HG03039 (cell line): ENCODE measurements around the gene OR6B1.
"Not testable (repeated sequence)": the region's sequence is repeated elsewhere in the genome, so short reads cannot be mapped to it uniquely, and the experiment has no call there.

Experiments
- ATAC-seq: cut with Tn5 transposase; IDR thresholded peaks from one replicate; pipeline ENCODE4 v1.9.1; 2021; ENCODE audit warnings: mild to moderate bottlenecking, moderate library complexity; ENCODE audit not compliant: unreplicated experiment

Gene OR6B1

GRCh38 chr7:144004703-144005102 is 4.6 kb downstream of the OR6B1 start:
- ATAC-seq, result no peak

GRCh38 chr7:144006029-144006691 is 6.0 kb downstream of the OR6B1 start:
- no peak for ATAC-seq

GRCh38 chr7:144006692-144007042 is 6.5 kb downstream of the OR6B1 start:
- ATAC-seq, result no peak

GRCh38 chr7:144009361-144009760 is 9.2 kb downstream of the OR6B1 start:
- ATAC-seq, result no peak

DNA sequence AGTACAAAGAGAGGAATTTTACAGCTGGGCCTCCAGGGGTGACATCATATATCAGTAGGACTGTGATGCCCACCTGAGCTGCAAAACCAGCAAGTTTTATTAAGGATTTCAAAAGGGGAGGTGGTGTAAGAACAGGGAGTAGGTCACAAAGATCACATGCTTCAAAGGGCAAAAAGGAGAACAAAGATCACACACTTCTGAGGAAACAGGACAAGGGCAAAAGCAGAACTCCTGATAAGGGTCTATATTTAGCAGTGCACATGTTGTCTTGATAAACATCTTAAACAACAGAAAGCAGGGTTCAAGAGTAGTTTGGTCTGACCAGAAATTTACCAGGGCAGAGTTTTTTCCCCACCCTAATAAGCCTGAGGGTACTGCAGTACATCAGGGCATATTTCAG is 9.9 kb downstream of the OR6B1 start:
- ATAC-seq, result not testable (repeated sequence)

GRCh38 chr7:144010821-144011220 is 10.7 kb downstream of the OR6B1 start:
- not testable (repeated sequence) for ATAC-seq

DNA sequence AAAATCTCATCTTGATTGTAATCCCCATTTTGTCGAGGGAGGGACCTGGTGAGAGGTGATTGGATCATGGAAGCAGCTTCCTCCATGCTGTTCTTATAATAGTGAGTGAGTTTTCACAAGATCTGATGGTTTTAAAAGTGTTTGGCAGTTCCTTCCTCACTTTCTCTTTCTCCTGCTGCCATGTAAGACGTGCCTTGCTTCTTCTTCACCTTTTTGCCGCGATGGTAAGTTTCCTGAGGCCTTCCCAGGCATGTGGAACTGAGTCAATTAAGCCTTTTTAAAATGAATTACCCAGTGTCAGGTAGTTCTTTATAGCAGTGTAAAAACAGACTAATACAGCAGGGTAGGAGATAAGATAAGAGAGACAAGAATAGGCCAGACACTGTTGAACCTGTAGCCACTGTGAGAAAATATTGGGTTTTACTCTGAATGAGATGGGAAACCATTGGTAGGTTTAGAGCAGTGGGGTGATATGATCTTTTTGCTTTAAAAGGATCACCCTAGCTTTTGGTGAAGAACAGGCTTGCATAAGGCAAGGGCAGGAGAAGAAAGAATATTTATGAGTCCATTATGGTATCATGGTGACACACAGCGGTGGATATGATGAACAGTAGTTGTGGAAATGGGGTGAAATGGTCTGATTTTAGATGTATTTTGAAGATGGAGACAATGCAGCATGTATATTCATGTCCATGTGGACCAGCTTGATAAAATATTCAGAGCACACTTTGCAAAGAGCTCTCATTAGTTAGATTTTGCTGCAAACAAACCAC is 11.5 kb downstream of the OR6B1 start:
- no peak for ATAC-seq

DNA sequence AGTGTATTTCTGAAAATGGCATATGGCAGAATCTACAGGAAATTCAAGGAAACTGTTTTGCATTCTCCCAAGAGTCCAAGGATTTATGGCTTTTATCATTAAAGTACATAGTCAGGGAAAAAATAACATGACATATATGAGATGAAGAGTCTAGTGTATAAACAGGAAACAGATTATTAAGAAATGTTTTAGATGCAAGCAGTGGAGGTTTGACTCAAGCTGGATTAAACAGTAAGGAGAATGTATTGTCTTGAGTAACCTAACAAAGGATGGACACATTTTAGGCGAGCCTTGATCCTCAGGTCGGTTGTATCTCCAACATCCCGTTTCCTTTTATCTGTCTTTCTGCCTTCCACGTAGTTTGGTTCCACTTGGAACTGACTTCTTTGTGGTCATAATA is 17.9 kb downstream of the OR6B1 start:
- ATAC-seq, result no peak

GRCh38 chr7:144019457-144019856 is 19.3 kb downstream of the OR6B1 start:
- ATAC-seq, result no peak

DNA sequence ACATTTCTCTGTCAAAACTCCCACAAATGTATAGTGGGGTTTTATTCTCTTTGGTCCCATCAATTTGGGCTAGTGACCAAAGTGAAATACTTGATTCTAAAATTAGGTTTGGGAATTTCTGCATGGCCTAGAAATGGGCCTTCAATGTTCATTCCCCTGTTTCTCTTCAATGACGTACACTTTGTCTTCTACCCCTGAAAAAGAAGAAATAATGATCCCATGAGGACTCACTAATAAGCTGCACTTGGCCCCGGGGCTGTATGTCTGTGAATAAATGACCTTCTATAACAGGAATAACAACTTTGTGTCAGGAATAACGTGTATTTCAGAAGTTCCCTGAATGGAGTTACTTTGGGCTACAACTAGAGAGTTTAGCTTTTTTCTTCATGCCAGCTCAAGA is 20.2 kb downstream of the OR6B1 start:
- no peak for ATAC-seq

DNA sequence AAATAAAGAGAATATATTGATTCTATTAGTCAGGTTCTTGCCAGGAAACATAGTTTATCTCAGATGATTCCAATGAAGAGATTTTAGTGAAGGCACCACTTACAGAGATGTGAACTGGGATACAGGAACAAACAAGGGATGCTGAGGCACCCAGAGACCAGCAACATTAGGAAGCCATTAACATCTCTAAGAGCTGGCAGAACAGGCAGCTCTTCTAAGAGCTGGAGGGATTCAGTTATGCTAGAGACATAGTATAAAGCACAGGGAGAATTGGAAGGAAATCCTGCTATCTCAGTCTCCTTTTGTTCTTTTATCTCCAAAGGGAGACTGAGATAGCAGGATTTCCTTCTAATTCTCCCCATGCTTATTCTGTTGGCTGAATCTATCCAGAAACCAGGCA is 22.0 kb downstream of the OR6B1 start:
- no peak for ATAC-seq

- ATAC-seq, result no peak
Observed at GRCh38 chr7:144023171-144023827, 23.2 kb downstream of the OR6B1 start.

DNA sequence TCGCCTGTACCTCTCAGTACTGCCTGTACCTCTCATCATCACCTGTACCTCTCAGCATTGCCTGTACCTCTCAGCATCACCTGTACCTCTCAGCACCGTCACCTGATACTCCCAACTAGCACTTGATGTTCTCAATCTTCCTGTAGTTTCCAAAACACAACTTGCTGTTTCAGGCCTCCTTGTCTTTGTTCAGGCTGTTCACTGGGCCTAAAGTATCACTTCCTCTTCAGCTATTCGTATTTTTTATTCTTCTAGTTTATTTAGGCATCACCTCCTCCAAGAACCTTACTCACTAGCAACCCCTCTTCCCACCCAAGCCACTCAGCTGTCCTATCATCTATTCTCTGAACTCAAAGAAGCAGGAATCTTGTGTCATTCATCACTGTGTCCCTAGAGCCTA is 24.1 kb downstream of the OR6B1 start:
- ATAC-seq, result no peak

DNA sequence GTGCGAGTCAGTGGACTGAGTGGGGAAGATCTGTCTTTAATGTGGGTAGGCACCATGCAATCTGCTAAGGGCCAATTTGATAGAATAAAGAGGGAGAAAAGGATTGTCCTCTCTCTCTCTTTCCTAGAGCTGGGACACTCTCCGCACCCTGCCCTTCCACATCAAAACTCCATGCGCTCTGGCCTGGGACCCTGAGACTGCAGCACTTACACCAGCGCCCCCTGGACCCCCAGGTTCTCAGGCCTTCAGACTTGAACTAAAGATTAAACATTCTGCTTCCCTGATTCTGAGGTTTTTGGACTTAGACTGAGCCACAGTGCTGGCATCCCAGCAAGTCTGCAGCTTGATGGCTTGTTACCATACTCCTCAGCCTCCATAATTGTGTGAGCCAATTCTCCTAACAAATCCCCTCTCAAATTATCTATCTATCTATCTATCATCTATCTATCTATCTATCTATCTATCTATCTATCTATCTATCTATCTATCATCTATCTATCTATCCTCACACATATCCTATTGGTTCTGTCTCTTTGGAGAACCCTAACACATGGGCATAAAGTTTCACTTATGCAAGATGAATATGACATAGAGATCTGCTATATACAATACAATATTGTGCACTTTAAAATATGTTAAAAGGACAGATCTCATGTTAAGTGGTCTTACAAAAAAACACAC is 26.2 kb downstream of the OR6B1 start:
- ATAC-seq, result no peak

- ATAC-seq, result no peak
Observed at GRCh38 chr7:144027070-144027469, 26.9 kb downstream of the OR6B1 start.

DNA sequence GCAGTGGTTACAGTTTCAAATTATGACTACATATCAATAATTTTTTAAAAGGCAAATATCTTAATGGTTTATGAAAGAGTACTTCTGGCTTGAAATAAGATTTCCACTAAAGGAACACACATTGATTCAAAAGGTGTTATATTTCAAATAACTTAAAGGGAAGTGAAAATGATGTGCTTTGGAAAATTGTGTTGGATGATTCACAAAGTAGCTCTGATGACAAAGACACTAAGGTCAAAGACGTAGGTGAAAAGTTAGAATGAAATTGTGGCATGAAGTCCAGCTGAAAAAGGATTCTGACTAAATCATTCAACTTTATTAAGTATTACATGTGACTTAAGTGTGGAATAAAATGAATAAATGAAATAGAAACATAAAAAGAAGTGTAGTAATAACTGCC is 27.9 kb downstream of the OR6B1 start:
- ATAC-seq, result no peak

DNA sequence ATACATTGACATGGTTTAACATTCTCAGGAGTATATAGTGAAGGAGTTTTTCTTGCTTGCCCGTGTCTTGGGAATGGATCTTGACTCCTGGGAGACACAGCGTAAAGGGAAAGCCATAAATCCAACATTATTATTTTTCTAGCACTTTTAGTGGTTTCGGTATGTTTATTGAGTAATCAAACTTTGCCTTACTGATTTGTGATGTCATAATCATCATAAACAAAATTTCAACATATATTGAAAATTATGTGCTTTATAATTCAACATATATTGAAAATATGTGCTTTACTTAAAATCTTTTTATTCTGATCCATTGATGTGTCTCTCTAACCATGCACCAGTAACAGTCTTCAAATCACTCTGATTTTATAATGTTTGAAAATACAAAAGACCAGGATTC is 28.4 kb downstream of the OR6B1 start:
- no peak for ATAC-seq

DNA sequence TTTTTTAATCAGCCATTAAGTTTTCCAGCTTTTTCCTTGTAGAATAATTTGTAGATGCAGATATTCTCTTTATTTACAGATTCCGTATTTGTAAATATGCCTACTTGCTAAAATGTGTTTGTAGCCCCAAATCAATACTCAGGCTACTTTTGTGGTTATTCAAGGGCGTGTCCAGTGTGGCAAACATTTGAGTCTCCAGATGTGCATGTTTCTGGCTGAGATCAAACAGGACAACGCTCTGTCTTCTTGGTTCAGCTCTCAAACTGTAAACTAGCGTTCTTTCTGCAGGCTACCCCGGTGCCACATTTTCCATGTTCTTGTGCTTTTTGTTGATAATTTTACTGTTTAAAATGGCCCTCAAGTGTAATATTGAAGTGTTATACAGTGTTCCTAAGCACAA is 32.4 kb downstream of the OR6B1 start:
- ATAC-seq, result no peak

DNA sequence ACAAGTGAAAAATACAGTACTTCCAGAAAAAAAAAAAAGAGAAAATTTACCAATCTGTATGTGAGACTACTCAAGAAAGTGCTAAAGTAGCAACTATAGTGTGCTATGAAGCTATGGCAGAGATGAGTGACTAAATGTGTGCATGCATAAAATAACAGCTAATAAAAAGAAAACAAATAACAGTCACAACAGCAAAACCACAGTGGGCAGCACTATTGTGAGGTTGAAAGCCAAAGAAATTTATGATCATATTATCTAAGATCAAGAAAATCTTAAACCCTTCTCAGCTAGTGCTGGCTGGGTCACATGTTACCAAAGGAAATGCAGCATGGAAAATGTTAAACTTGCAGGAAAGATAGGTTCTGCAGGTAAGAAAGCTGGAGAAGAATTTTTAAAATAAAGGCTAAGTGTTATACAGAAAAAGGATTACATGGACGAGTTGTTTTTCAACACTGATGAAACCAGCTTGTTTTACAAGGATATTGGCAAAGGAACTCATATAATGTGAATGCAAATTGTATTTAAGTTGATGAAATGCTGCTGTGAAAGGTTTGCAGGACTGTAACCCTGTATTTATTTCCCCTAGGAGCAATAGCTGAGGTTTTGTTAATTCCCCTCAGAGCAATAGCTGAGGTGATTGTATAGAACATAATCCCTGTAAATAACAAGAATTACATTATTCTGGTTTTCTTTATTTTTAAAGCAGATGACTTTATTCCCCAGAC is 33.0 kb downstream of the OR6B1 start:
- ATAC-seq, result no peak

- ATAC-seq, result no peak
Observed at GRCh38 chr7:144035385-144035784, 35.3 kb downstream of the OR6B1 start.

DNA sequence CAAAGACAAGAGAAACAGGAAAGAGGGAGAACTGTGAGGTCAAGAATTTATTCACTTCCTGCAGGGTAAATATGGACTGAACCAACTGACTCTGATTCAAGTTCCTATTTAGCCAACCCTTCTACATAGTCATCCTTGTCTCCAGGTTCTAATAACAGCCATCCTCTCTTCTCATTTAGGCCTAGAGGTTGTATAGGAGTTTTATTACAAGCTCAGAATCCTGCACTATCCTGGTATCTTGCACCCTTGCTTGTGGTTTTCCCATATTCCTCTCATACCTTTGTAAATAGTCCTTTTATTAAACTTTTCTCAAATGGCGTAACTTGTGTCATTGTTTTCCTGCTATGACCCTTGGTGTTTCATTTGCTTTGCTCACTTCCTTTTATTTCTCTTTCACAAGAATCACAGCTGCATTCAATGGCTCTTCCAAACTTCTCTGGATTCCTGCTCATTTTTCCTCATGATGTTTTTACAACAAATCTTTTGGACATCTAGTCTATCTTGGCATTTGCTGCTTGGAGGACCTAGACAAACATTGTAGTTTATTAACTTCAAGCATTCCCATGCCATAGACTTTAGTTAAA is 36.3 kb downstream of the OR6B1 start:
- no peak for ATAC-seq
